ENCODE data around the gene ATP8B2.
"Not testable (repeated sequence)": the region's sequence is repeated elsewhere in the genome, so short reads cannot be mapped to it uniquely, and the experiment has no call there.

Gene ATP8B2

GRCh38 chr1:154360288-154360687, 35.0 kb downstream of the ATP8B2 start:
- TF ChIP-seq CTCF (IDR thresholded peaks at IDR 0.05; ENCODE audit: low read depth, low read length, missing control alignments) = no peak
- no peak for DNase-seq (ENCODE audit: extremely low read depth, low read depth)
- H3K4me3 ChIP-seq (replicated peaks; ENCODE audit: low read depth, low read length) = no peak overlapping the region

GRCh38 chr1:154360881-154361280, 35.6 kb downstream of the ATP8B2 start:
- DNase-seq (ENCODE audit: extremely low read depth, low read depth); H3K4me3 ChIP-seq (replicated peaks; ENCODE audit: low read depth, low read length): not testable (repeated sequence)

- TF ChIP-seq CTCF (IDR thresholded peaks at IDR 0.05; ENCODE audit: low read depth, low read length, missing control alignments) = no peak
- H3K4me3 ChIP-seq (replicated peaks; ENCODE audit: low read depth, low read length) = no peak overlapping the region
- no peak for DNase-seq (ENCODE audit: extremely low read depth, low read depth)
Measured at GRCh38 chr1:154361357-154361756, 36.0 kb downstream of the ATP8B2 start.

- TF ChIP-seq CTCF (IDR thresholded peaks at IDR 0.05; ENCODE audit: low read depth, low read length, missing control alignments) = no peak
- DNase-seq (ENCODE audit: extremely low read depth, low read depth) = no peak
- no peak overlapping the region for H3K4me3 ChIP-seq (replicated peaks; ENCODE audit: low read depth, low read length)
Measured at GRCh38 chr1:154371436-154371835, 46.1 kb downstream of the ATP8B2 start.

GRCh38 chr1:154373777-154374357, 48.5 kb downstream of the ATP8B2 start:
- not testable (repeated sequence) for DNase-seq (ENCODE audit: extremely low read depth, low read depth); H3K4me3 ChIP-seq (replicated peaks; ENCODE audit: low read depth, low read length)

GRCh38 chr1:154379301-154379700, 54.0 kb downstream of the ATP8B2 start:
- no peak overlapping the region for H3K4me3 ChIP-seq (replicated peaks; ENCODE audit: low read depth, low read length)
- TF ChIP-seq CTCF (IDR thresholded peaks at IDR 0.05; ENCODE audit: low read depth, low read length, missing control alignments) = no peak
- no peak for DNase-seq (ENCODE audit: extremely low read depth, low read depth)

GRCh38 chr1:154384650-154385489, 59.5 kb downstream of the ATP8B2 start:
- no peak overlapping the region for H3K4me3 ChIP-seq (replicated peaks; ENCODE audit: low read depth, low read length)
- no peak for DNase-seq (ENCODE audit: extremely low read depth, low read depth)
- no peak for TF ChIP-seq CTCF (IDR thresholded peaks at IDR 0.05; ENCODE audit: low read depth, low read length, missing control alignments)

Data from HFF-Myc (cell line).